Measurements from ENCODE around the gene ZNF431.

DNA sequence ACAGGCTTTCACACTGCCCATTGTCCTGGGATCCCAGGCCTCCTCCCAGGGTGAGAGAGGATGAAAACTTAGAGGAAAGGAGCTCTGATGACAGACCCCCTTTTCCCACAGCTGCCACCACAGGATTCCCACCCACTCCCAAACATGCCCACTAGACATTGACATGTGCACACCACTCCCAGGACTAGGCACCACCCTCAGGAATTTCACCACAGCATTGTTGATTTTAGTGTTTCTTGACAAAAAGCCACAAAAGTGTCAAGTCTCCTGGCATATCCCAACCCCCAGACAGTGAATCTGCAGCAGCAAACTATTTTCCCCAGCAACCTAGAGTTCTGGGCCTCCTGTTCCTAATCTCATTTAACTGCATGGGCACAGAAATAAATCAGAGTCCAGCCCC, 49.7 kb upstream of the ZNF431 start:
- no peak for TF ChIP-seq MAFK (IDR thresholded peaks at IDR 0.05; ENCODE audit: low read depth, low read length)
- no peak for TF ChIP-seq RAD21 (IDR thresholded peaks at IDR 0.05; ENCODE audit: low read length)

All from IMR-90 (cell line).